ENCODE data around the gene STAM. TPM values are rescaled to one million over a fixed set of nuclear protein-coding genes. Genes with fewer than 3 reads are reported as not detected.

The STAM gene
- total RNA-seq, 2 experiments from 2014 or later, result 12.9 to 18.2 TPM

DNA sequence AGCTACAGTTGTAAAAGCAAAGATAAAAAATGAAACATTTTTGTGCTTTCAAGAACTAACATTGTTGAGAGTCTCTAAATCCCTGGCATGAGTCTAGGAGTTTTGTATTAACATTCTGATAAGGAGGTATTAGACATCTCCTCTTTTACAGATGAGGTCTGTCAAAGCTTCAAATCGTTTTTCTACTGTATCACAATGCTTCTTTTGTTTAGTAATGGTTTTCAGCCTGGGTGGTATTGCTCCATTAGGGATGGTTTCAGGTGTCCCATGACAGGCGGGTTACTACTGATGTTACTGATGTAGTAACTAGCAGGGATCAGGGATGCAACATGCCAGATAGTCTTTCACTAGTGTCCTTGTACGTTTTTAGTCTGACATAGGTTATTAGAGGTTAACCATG lies 27.4 kb downstream of the STAM start:
- Histone ChIP-seq H3K36me3 (ENCODE audit: insufficient read depth, low read length) (no peaks in the 10 kb centered on the region), H4K20me1 (ENCODE audit: insufficient read depth, low read length) (peaks cover 13% of the 10 kb centered on the region; the same call in 1 of the 2 replicates), H3K9me2 (ENCODE audit: insufficient read depth, low read length) (no peaks in the 10 kb centered on the region), H3K4me2 (ENCODE audit: low read length) (no peak overlapping the region), H3K4me1 (ENCODE audit: insufficient read depth, low read length, poor library complexity, severe bottlenecking) (no peaks in the 10 kb centered on the region), H3K4me3 (ENCODE audit: low read depth, low read length, poor library complexity, severe bottlenecking) (no peak overlapping the region), H3K9me3 (ENCODE audit: low read length) (no peaks in the 10 kb centered on the region), H3K79me2 (ENCODE audit: insufficient read depth, low read depth, low read length) (peaks cover 16% of the 10 kb centered on the region; the same call in 1 of the 2 replicates), H2AFZ (ENCODE audit: low read length) (no peak overlapping the region), H3K27ac (ENCODE audit: low read depth, low read length, poor library complexity, severe bottlenecking) (no peak overlapping the region)
- intact Hi-C loops (cut with micrococcal nuclease; ENCODE audit: unreplicated experiment), result no loop called here
- ChIA-PET POLR2A (interaction anchor here (0.6 to 1.2 kb wide), 2 partner anchors 9 to 36 kb away, joined by 3 to 5 read pairs; no protein-coding TSS in a partner anchor), CTCF (ENCODE audit: unreplicated experiment) (no interaction called here)
- TF ChIP-seq CTCF (conservative IDR thresholded peaks at IDR 0.05; ENCODE audit: low read length) (no peak), EZH2phosphoT487 (IDR thresholded peaks at IDR 0.05; ENCODE audit: borderline replicate concordance, low read depth, low read length) (no peak)
- no peak for DNase-seq (ENCODE audit: low spot score)
- BruUV-seq (replicated peaks), result no TSS peak

DNA sequence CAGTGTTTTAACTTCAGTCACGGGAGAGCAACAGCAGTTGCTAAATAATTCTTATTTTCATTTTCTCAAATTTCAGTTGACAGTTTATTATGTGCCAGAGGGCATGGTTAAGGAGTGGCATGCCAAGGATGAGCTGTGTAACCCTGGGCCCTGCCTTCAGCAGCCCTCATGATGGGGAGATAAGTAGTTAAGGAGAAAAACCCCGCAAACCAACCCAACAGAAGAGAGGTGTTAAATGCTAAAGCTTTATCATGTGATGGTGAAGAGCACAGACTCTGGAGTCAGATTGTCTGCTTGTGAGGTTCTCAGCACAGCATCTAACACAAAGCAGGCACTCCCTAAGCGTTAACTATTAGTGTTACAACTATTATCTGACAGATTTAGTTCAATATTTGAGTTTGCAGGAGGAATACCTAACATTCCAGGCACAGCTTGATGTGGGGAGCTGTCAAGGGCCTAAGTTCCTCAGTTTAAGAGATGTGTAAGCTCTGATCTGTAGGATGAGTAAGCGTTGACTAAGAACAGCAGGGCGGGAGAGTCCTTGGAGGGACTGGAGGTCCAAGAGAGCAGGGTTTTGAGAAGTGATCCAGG lies 29.6 kb downstream of the STAM start:
- no peak overlapping the region for H3K4me2 ChIP-seq (ENCODE audit: low read length)
- H3K4me1 ChIP-seq (ENCODE audit: insufficient read depth, low read length, poor library complexity, severe bottlenecking), result no peaks in the 10 kb centered on the region
- peaks cover 12% of the 10 kb centered on the region; the same call in 1 of the 2 replicates for H4K20me1 ChIP-seq (ENCODE audit: insufficient read depth, low read length)
- CTCF ChIA-PET (ENCODE audit: unreplicated experiment), result no interaction called here
- no peaks in the 10 kb centered on the region for H3K36me3 ChIP-seq (ENCODE audit: insufficient read depth, low read length)
- intact Hi-C loops (cut with micrococcal nuclease; ENCODE audit: unreplicated experiment), result no loop called here
- POLR2A ChIA-PET, result no interaction called here
- no peak for DNase-seq (ENCODE audit: low spot score)
- TF ChIP-seq CTCF (conservative IDR thresholded peaks at IDR 0.05; ENCODE audit: low read length), result no peak
- no peak for TF ChIP-seq EZH2phosphoT487 (IDR thresholded peaks at IDR 0.05; ENCODE audit: borderline replicate concordance, low read depth, low read length)
- BruUV-seq (replicated peaks), result no TSS peak
- H3K9me2 ChIP-seq (ENCODE audit: insufficient read depth, low read length), result no peaks in the 10 kb centered on the region
- H3K79me2 ChIP-seq (ENCODE audit: insufficient read depth, low read depth, low read length), result peaks cover 16% of the 10 kb centered on the region; the same call in 1 of the 2 replicates
- H3K4me3 ChIP-seq (ENCODE audit: low read depth, low read length, poor library complexity, severe bottlenecking), result no peak overlapping the region
- H2AFZ ChIP-seq (ENCODE audit: low read length), result no peak overlapping the region
- H3K9me3 ChIP-seq (ENCODE audit: low read length), result no peaks in the 10 kb centered on the region
- no peak overlapping the region for H3K27ac ChIP-seq (ENCODE audit: low read depth, low read length, poor library complexity, severe bottlenecking)

DNA sequence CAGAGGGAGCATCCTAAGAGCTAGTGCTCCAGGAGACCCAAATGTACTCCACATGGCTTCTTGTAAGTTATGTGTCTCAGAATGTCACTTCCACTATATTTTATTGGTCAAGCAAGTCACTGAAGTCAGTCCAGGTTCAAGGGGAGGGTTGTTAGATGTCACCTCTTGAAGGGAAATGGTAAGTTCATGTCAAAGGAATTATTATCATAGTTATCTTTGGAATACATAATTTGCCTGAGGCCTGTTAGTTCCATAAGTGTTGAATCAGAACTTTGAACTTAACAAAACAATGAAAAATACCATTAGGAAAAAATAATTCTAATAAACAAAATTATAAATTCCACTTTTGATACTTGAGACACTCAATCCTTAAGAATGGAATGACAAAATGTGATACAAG lies 30.6 kb downstream of the STAM start:
- Histone ChIP-seq H3K27ac (ENCODE audit: low read depth, low read length, poor library complexity, severe bottlenecking) (no peak overlapping the region), H3K9me2 (ENCODE audit: insufficient read depth, low read length) (no peaks in the 10 kb centered on the region), H3K79me2 (ENCODE audit: insufficient read depth, low read depth, low read length) (peaks cover 17% of the 10 kb centered on the region), H3K4me3 (ENCODE audit: low read depth, low read length, poor library complexity, severe bottlenecking) (no peak overlapping the region), H2AFZ (ENCODE audit: low read length) (no peak overlapping the region), H3K9me3 (ENCODE audit: low read length) (no peaks in the 10 kb centered on the region), H4K20me1 (ENCODE audit: insufficient read depth, low read length) (peaks cover 11% of the 10 kb centered on the region; the same call in 1 of the 2 replicates), H3K4me2 (ENCODE audit: low read length) (no peak overlapping the region), H3K36me3 (ENCODE audit: insufficient read depth, low read length) (no peaks in the 10 kb centered on the region), H3K4me1 (ENCODE audit: insufficient read depth, low read length, poor library complexity, severe bottlenecking) (no peaks in the 10 kb centered on the region)
- ChIA-PET CTCF (ENCODE audit: unreplicated experiment) (no interaction called here), POLR2A (interaction anchor here (0.7 kb wide), 2 partner anchors 562 to 1595 kb away, joined by 4 read pairs; no protein-coding TSS in a partner anchor)
- TF ChIP-seq CTCF (conservative IDR thresholded peaks at IDR 0.05; ENCODE audit: low read length) (no peak), EZH2phosphoT487 (IDR thresholded peaks at IDR 0.05; ENCODE audit: borderline replicate concordance, low read depth, low read length) (no peak)
- no TSS peak for BruUV-seq (replicated peaks)
- no peak for DNase-seq (ENCODE audit: low spot score)
- intact Hi-C loops (cut with micrococcal nuclease; ENCODE audit: unreplicated experiment), result no loop called here
